ENCODE results near the gene GNS.
A peak's percentile ranks its signal among the peaks of the same experiment; 100 is the strongest.

GNS gene

DNA sequence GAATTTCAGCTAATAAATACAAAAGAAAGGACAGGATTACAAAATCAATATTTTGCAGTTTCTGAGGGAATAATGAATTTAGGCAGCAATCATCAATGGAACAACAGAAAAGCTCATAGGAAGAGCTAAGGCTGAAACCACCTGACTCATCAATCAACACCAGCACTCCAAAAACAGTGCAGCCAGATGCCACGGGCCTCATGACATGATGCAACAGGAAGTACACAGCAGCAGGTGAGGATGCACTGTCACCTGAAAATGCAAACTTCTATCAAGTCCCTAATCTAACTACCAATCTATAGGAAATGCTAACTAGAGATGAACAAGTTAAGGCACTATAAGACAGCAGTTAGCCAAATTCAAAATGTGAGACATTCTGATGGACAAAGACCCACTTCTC is 21.7 kb downstream of the GNS start:
- no peak for TF ChIP-seq CTCF (conservative IDR thresholded peaks at IDR 0.05; ENCODE audit: low read length)
- no peak overlapping the region for H3K4me3 ChIP-seq (ENCODE audit: low read length)
- no peak for DNase-seq (ENCODE audit: low read depth)

GRCh38 chr12:64736771-64737170 is 22.4 kb downstream of the GNS start:
- TF ChIP-seq CTCF (conservative IDR thresholded peaks at IDR 0.05; ENCODE audit: low read length) = no peak
- no peak for DNase-seq (ENCODE audit: low read depth)
- no peak overlapping the region for H3K4me3 ChIP-seq (ENCODE audit: low read length)

- no peak for DNase-seq (ENCODE audit: low read depth)
- H3K4me3 ChIP-seq (ENCODE audit: low read length) = no peak overlapping the region
- no peak for TF ChIP-seq CTCF (conservative IDR thresholded peaks at IDR 0.05; ENCODE audit: low read length)
Measured at GRCh38 chr12:64735442-64735841, 23.8 kb downstream of the GNS start.

GRCh38 chr12:64733857-64734256 is 25.3 kb downstream of the GNS start:
- H3K4me3 ChIP-seq (ENCODE audit: low read length) = no peak overlapping the region
- no peak for TF ChIP-seq CTCF (conservative IDR thresholded peaks at IDR 0.05; ENCODE audit: low read length)
- peak; percentile 15 for DNase-seq (ENCODE audit: low read depth)

GRCh38 chr12:64731683-64732082 is 27.5 kb downstream of the GNS start:
- TF ChIP-seq CTCF (conservative IDR thresholded peaks at IDR 0.05; ENCODE audit: low read length) = no peak
- DNase-seq (ENCODE audit: low read depth) = no peak
- H3K4me3 ChIP-seq (ENCODE audit: low read length) = no peak overlapping the region

- DNase-seq (ENCODE audit: low read depth) = no peak
- TF ChIP-seq CTCF (conservative IDR thresholded peaks at IDR 0.05; ENCODE audit: low read length) = no peak
- H3K4me3 ChIP-seq (ENCODE audit: low read length) = no peak overlapping the region
Measured at GRCh38 chr12:64730588-64730969, 28.6 kb downstream of the GNS start.

DNA sequence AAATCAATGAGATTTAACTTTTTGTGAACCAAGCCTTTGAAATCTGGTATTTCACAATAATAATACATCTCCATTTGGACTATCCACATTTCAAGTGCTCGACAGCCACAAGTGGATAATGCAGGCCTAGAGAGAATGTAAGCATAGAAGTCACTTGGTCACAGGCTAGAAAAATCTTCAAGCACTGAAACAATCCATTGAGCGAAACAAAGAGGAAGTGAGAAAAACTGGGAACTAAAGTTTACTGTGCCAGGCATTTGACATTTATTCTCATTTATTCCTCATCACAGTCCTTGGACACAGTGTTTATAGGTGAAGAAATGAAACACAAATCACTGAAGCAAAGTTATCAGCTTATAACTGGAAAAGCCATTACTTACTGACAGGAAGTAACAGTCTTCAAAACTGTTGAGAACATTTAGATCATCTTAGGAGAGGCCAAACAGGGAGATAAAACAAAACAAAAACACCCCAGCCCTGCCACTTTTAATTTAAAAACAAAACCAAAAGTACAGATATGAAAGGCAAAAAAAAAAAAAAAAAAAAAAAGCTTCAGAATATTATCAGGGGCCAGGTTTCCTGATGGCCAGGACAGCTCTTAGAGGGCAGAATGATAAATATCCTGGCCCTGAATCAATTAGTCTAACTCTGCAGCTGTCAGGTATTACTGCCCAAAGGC is 29.2 kb downstream of the GNS start:
- DNase-seq (ENCODE audit: low read depth) = no peak
- TF ChIP-seq CTCF (conservative IDR thresholded peaks at IDR 0.05; ENCODE audit: low read length) = no peak
- H3K4me3 ChIP-seq (ENCODE audit: low read length) = no peak overlapping the region

All from AG10803 (cell line).